MCF 10A (cell line): ENCODE data around the gene SPTBN5. TPM values are rescaled to one million over a fixed set of nuclear protein-coding genes. Genes with fewer than 3 reads are reported as not detected.
A peak's percentile ranks its signal among the peaks of the same experiment; 100 is the strongest.

ENCODE experiments used
- BruUV-seq: library from RNA; stranded (reverse); fragments of 400-500 nt; replicated peaks from 2 replicates; lab custom pipeline; 2021; lab: Mats Ljungman, UMichigan
- CTCF ChIA-PET: fragments of 300-600 bp; sonication (Branson Sonifier 250); formaldehyde crosslinking; extraction: SDS; loops from one replicate; lab custom pipeline; 2021; ENCODE audit warnings: antibody characterized with exemption, inconsistent platforms; lab: Yijun Ruan, JAX
- POLR2A ChIA-PET: fragments of 300-600, 350-650 bp; sonication (Branson Sonifier 250); formaldehyde crosslinking; extraction: SDS; loops from one replicate; lab custom pipeline; 2020; ENCODE audit warnings: antibody characterized with exemption, inconsistent platforms; lab: Yijun Ruan, JAX
- DNase-seq: peaks from one replicate; pipeline ENCODE4 v3.0.0-alpha.2; 2018; ENCODE audit not compliant: unreplicated experiment
- H3K27ac Mint-ChIP-seq: one replicate; pipeline ENCODE4 v1.8.0; 2022; ENCODE audit warnings: mild to moderate bottlenecking, low read depth, mixed read lengths; ENCODE audit not compliant: unreplicated experiment
- H3K27me3 Mint-ChIP-seq: one replicate; pipeline ENCODE4 v1.8.0; 2022; ENCODE audit warnings: mixed read lengths; ENCODE audit not compliant: insufficient read depth, unreplicated experiment
- H3K36me3 Mint-ChIP-seq: one replicate; pipeline ENCODE4 v1.8.0; 2022; ENCODE audit warnings: mild to moderate bottlenecking, moderate library complexity, mixed read lengths; ENCODE audit not compliant: insufficient read depth, unreplicated experiment
- H3K4me1 Mint-ChIP-seq: one replicate; pipeline ENCODE4 v1.8.0; 2022; ENCODE audit warnings: mixed read lengths; ENCODE audit not compliant: insufficient read depth, unreplicated experiment
- H3K4me3 Mint-ChIP-seq: one replicate; pipeline ENCODE4 v1.8.0; 2022; ENCODE audit warnings: mild to moderate bottlenecking, moderate library complexity, mixed read lengths; ENCODE audit not compliant: unreplicated experiment
- H3K9me3 Mint-ChIP-seq: one replicate; pipeline ENCODE4 v1.8.0; 2022; ENCODE audit warnings: mixed read lengths; ENCODE audit not compliant: unreplicated experiment
- intact Hi-C: fragments of 100-400 bp; cut with micrococcal nuclease; formaldehyde crosslinking; loops from 2 replicates; pipeline ENCODE4 v1.14.1; 2022
- total RNA-seq: library from RNA; stranded (reverse); gene quantifications from 2 replicates; pipeline ENCODE4 v1.2.3, GENCODE V29; 2022
- TF ChIP-seq, protein P1 (sequence below): fragments of 200-600 bp; IDR thresholded peaks from one replicate; pipeline ENCODE4 v1.8.0; 2022; ENCODE audit warnings: antibody characterized with exemption, mild to moderate bottlenecking; ENCODE audit not compliant: unreplicated experiment

SPTBN5 gene
- total RNA-seq, 1 experiment from 2014 or later, result 1.1 TPM

DNA sequence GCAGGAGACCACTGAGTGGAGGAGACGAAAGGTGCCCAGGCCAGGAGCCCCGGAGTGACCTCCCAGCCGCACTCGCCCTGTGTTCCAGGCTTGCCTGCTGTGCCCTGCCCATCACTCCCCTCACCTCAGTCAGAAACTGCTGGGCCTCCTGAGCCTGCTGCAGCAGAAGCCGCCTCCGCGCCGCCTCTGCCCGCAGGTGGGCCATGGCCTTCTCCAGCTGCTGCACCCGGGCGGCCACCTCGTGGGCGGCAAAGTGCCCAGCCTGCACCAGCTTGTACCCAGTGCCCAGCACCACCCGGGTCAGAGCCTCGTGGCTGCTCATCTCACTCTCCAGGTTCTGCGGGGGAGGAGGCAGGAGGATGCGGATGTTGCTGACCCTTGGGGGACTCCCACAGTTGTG lies 37.6 kb downstream of the SPTBN5 start:
- ChIA-PET CTCF (no interaction called here), POLR2A (no interaction called here)
- no peak overlapping the region for H3K27ac Mint-ChIP-seq
- BruUV-seq, result no TSS peak
- H3K9me3 Mint-ChIP-seq, result no peaks in the 10 kb centered on the region
- H3K27me3 Mint-ChIP-seq, result no peaks in the 10 kb centered on the region
- intact Hi-C loops, result no loop called here
- H3K4me1 Mint-ChIP-seq, result no peaks in the 10 kb centered on the region
- H3K36me3 Mint-ChIP-seq, result peaks cover 5% of the 10 kb centered on the region
- TF ChIP-seq, protein P1, sequence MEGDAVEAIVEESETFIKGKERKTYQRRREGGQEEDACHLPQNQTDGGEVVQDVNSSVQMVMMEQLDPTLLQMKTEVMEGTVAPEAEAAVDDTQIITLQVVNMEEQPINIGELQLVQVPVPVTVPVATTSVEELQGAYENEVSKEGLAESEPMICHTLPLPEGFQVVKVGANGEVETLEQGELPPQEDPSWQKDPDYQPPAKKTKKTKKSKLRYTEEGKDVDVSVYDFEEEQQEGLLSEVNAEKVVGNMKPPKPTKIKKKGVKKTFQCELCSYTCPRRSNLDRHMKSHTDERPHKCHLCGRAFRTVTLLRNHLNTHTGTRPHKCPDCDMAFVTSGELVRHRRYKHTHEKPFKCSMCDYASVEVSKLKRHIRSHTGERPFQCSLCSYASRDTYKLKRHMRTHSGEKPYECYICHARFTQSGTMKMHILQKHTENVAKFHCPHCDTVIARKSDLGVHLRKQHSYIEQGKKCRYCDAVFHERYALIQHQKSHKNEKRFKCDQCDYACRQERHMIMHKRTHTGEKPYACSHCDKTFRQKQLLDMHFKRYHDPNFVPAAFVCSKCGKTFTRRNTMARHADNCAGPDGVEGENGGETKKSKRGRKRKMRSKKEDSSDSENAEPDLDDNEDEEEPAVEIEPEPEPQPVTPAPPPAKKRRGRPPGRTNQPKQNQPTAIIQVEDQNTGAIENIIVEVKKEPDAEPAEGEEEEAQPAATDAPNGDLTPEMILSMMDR, result no peak
- no peak for DNase-seq
- no peak overlapping the region for H3K4me3 Mint-ChIP-seq

DNA sequence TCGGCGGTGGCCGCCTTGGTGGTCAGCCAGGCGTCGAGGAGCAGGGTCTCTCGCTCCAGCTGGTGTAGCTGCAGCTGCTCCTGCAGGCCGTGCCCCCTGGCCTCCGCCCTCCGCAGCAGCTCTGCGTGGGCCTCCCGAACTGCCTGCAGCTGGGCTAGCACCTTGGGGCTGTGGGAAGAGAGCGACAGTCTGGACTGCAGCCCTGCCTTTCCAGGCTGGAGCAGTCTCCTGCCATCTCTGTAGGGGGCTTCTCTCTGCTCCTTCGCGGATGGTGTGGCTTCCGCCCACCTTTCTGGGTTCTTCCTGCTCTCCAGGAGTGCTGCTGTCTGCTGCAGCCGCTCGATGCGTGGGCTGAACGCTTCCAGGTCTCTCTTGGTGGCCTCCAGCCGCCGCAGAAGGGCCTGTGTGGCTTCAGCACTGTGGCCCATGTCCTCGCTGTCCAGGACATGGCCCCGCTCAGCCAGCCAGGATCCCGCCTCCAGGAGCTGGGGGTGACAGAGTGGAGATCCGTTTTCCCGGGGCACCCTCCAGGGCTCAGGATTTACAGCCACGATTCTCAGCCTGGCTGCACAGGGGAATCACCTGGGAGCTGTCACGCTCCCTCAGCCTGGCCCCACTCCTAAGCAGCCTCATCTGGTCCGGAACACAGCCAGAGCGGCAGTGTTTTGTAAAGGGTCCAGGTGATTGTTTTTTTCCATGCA lies 38.4 kb downstream of the SPTBN5 start:
- H3K36me3 Mint-ChIP-seq, result peaks cover 11% of the 10 kb centered on the region
- DNase-seq, result no peak
- H3K4me1 Mint-ChIP-seq, result no peaks in the 10 kb centered on the region
- ChIA-PET POLR2A (no interaction called here), CTCF (interaction anchor here (1.2 kb wide), 1 partner anchor 81 kb away, joined by 5 read pairs; the partner anchor contains the start of gene MAPKBP1)
- H3K9me3 Mint-ChIP-seq, result no peaks in the 10 kb centered on the region
- BruUV-seq, result no TSS peak
- TF ChIP-seq, protein P1, result no peak
- intact Hi-C loops, result no loop called here
- no peaks in the 10 kb centered on the region for H3K27me3 Mint-ChIP-seq
- H3K27ac Mint-ChIP-seq, result no peak overlapping the region
- no peak overlapping the region for H3K4me3 Mint-ChIP-seq

DNA sequence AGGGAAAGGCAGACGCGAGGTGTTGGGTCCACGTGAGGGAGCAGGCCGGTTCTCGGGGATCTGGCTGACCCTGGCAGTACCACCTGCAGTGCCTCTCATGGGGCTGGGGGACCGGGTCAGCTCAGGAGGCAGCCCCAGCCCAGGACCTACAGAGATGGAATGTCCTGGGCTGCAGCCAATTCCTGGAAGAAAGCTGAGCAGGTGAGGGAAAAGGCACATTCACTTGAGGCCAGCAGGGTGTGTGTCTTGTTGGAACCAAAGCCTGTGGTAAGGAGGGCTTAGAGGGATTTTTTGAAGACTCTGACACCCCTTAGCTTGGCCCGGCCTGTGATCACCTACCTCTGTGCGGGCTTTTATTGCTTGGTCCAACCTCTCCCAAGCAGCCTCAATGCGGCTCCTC lies 39.4 kb downstream of the SPTBN5 start:
- no peak overlapping the region for H3K27ac Mint-ChIP-seq
- no peaks in the 10 kb centered on the region for H3K4me1 Mint-ChIP-seq
- CTCF ChIA-PET, result interaction anchor here (1.2 kb wide), 1 partner anchor 80 kb away, joined by 5 read pairs; the partner anchor contains the start of gene MAPKBP1
- no peak overlapping the region for H3K4me3 Mint-ChIP-seq
- intact Hi-C loops, result no loop called here
- POLR2A ChIA-PET, result no interaction called here
- TF ChIP-seq, protein P1, result no peak
- H3K27me3 Mint-ChIP-seq, result no peaks in the 10 kb centered on the region
- BruUV-seq, result no TSS peak
- no peaks in the 10 kb centered on the region for H3K9me3 Mint-ChIP-seq
- peak; percentile 16 for DNase-seq
- peaks cover 11% of the 10 kb centered on the region for H3K36me3 Mint-ChIP-seq

DNA sequence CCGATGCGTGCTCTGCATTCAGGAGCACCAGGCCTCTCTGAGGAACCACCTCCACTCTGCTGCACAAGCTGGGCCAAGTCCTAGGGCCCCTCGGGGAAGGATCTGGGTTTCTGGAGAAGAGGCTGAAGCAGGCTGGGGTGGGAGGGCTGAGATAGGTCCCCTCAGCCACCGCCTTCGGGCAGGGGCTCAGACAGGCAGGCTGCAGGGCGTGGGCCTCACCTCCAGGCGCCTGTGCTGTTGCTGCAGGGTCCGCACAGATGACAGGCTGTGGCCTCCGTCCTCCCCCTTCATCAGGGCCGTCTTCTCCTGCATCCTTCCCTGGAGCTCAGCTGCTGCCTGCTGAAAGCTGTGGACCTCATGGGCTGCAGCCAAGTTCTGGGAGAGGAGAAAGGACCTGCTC lies 40.0 kb downstream of the SPTBN5 start:
- Mint-ChIP-seq H3K4me3 (no peak overlapping the region), H3K27me3 (no peaks in the 10 kb centered on the region), H3K36me3 (peaks cover 11% of the 10 kb centered on the region), H3K4me1 (no peaks in the 10 kb centered on the region), H3K9me3 (no peaks in the 10 kb centered on the region), H3K27ac (no peak overlapping the region)
- TF ChIP-seq, protein P1, result no peak
- ChIA-PET POLR2A (no interaction called here), CTCF (no interaction called here)
- no TSS peak for BruUV-seq
- intact Hi-C loops, result no loop called here
- DNase-seq, result no peak
